ENCODE measurements around the gene PRSS33. TPM values are rescaled to one million over a fixed set of nuclear protein-coding genes. Genes with fewer than 3 reads are reported as not detected.

Gene PRSS33
- total and polyA plus RNA-seq, 9 of the 15 experiments (the other 6 are each of a cell fraction or from before 2014, with no cell fraction given) = not detected

GRCh38 chr16:2777231-2777902, 10.0 kb downstream of the PRSS33 start, which contains the start of gene ELOB (continued):
- TF ChIP-seq, protein P1, sequence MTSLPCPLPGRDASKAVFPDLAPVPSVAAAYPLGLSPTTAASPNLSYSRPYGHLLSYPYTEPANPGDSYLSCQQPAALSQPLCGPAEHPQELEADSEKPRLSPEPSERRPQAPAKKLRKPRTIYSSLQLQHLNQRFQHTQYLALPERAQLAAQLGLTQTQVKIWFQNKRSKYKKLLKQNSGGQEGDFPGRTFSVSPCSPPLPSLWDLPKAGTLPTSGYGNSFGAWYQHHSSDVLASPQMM (CRISPR knock-in tag; IDR thresholded peaks at IDR 0.05) = no peak
- TF ChIP-seq, protein P2, sequence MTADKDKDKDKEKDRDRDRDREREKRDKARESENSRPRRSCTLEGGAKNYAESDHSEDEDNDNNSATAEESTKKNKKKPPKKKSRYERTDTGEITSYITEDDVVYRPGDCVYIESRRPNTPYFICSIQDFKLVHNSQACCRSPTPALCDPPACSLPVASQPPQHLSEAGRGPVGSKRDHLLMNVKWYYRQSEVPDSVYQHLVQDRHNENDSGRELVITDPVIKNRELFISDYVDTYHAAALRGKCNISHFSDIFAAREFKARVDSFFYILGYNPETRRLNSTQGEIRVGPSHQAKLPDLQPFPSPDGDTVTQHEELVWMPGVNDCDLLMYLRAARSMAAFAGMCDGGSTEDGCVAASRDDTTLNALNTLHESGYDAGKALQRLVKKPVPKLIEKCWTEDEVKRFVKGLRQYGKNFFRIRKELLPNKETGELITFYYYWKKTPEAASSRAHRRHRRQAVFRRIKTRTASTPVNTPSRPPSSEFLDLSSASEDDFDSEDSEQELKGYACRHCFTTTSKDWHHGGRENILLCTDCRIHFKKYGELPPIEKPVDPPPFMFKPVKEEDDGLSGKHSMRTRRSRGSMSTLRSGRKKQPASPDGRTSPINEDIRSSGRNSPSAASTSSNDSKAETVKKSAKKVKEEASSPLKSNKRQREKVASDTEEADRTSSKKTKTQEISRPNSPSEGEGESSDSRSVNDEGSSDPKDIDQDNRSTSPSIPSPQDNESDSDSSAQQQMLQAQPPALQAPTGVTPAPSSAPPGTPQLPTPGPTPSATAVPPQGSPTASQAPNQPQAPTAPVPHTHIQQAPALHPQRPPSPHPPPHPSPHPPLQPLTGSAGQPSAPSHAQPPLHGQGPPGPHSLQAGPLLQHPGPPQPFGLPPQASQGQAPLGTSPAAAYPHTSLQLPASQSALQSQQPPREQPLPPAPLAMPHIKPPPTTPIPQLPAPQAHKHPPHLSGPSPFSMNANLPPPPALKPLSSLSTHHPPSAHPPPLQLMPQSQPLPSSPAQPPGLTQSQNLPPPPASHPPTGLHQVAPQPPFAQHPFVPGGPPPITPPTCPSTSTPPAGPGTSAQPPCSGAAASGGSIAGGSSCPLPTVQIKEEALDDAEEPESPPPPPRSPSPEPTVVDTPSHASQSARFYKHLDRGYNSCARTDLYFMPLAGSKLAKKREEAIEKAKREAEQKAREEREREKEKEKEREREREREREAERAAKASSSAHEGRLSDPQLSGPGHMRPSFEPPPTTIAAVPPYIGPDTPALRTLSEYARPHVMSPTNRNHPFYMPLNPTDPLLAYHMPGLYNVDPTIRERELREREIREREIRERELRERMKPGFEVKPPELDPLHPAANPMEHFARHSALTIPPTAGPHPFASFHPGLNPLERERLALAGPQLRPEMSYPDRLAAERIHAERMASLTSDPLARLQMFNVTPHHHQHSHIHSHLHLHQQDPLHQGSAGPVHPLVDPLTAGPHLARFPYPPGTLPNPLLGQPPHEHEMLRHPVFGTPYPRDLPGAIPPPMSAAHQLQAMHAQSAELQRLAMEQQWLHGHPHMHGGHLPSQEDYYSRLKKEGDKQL (CRISPR knock-in tag; IDR thresholded peaks at IDR 0.05; ENCODE audit: borderline replicate concordance) = no peak
- peak; percentile 83 for TF ChIP-seq CXXC5 (CRISPR knock-in tag; IDR thresholded peaks at IDR 0.05)
- TF ChIP-seq ZNF184 (CRISPR knock-in tag; IDR thresholded peaks at IDR 0.05) = no peak
- TF ChIP-seq NR3C1 (CRISPR knock-in tag; IDR thresholded peaks at IDR 0.05) = no peak
- TF ChIP-seq LCOR (CRISPR knock-in tag; IDR thresholded peaks at IDR 0.05) = peak; percentile 71; the same call in 1 of the 2 replicates
- TF ChIP-seq YBX1 (IDR thresholded peaks at IDR 0.05) = no peak
- peak; percentile 92; the same call in 1 of the 2 replicates for TF ChIP-seq BRD4 (IDR thresholded peaks at IDR 0.05)
- TF ChIP-seq, protein P3, sequence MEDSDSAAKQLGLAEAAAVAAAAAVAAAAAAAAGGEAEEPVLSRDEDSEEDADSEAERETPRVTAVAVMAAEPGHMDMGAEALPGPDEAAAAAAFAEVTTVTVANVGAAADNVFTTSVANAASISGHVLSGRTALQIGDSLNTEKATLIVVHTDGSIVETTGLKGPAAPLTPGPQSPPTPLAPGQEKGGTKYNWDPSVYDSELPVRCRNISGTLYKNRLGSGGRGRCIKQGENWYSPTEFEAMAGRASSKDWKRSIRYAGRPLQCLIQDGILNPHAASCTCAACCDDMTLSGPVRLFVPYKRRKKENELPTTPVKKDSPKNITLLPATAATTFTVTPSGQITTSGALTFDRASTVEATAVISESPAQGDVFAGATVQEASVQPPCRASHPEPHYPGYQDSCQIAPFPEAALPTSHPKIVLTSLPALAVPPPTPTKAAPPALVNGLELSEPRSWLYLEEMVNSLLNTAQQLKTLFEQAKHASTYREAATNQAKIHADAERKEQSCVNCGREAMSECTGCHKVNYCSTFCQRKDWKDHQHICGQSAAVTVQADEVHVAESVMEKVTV (CRISPR knock-in tag; IDR thresholded peaks at IDR 0.05) = 0 out of 2 replicates have a peak, but pooled peaks have one; percentile 26
- no peak for TF ChIP-seq ZNF77 (CRISPR knock-in tag; IDR thresholded peaks at IDR 0.05)
- no peak for TF ChIP-seq ARNT (IDR thresholded peaks at IDR 0.05)
- TF ChIP-seq PTRF (tag; IDR thresholded peaks at IDR 0.05) = no peak
- TF ChIP-seq FOXK1 (CRISPR knock-in tag; IDR thresholded peaks at IDR 0.05; ENCODE audit: borderline replicate concordance) = peak; percentile 80; the same call in 1 of the 2 replicates
- TF ChIP-seq CAMTA2 (CRISPR knock-in tag; conservative IDR thresholded peaks at IDR 0.05) = 0 out of 2 replicates have a peak, but pooled peaks have one; percentile 14
- TF ChIP-seq ZNF512 (tag; IDR thresholded peaks at IDR 0.05) = no peak
- TF ChIP-seq DMBX1 (CRISPR knock-in tag; IDR thresholded peaks at IDR 0.05; ENCODE audit: borderline replicate concordance) = 0 out of 2 replicates have a peak, but pooled peaks have one; percentile 46
- no peak for TF ChIP-seq THRAP3 (IDR thresholded peaks at IDR 0.05; ENCODE audit: borderline replicate concordance)
- no peak for TF ChIP-seq PTBP1 (IDR thresholded peaks at IDR 0.05; ENCODE audit: low read depth, low read length)

Measured in K562 (cell line).